GM18517 (cell line): Measurements from ENCODE around the gene MN1.

Source experiments
- ATAC-seq: cut with Tn5 transposase; IDR thresholded peaks from one replicate; pipeline ENCODE4 v1.9.1; 2021; ENCODE audit warnings: mild to moderate bottlenecking, moderate library complexity; ENCODE audit not compliant: unreplicated experiment

Gene MN1

GRCh38 chr22:27719036-27719347, 82.6 kb downstream of the MN1 start:
- ATAC-seq: no peak

DNA sequence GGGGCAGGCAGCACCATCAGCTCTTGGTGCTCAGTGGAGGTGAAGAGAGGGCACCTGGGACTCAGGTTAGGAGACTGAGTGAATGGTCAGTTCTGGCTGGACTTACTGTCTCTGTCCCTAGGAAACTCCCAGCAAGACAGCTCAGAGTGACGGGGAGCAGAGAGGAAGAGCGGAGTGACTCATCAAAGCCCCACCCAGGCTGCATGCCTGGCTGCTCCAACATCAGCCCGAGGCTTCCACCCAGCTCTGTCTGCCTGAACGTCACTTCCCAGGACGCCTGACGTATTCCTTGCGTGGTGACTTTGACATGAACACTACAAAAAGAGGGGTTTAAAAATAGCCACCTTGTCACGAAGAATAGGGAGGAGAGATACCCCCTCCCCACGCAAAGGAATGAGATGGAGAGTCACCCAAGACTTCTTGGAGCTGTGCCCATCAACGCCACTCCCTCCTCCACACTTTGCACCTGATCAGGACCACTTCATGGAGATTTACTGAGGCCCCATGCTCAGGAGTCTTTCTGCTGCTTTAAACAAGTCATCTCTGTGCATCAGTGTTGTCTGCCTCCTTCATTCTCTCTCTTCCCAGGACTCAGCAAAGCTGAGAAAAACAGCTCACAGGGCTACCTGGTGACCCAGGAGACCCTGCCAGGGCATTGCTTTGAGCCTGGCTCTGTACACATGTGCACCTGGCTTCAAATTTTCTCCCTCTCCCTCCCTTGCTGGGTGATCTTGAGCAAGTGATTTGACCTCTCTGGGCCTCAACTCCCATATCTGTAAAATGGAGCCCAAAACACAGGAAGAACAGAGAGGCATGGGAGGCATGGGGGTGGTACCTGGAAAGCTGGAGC, 83.1 kb downstream of the MN1 start:
- no peak for ATAC-seq

- ATAC-seq: no peak
Observed at GRCh38 chr22:27717094-27717493, 84.5 kb downstream of the MN1 start.

DNA sequence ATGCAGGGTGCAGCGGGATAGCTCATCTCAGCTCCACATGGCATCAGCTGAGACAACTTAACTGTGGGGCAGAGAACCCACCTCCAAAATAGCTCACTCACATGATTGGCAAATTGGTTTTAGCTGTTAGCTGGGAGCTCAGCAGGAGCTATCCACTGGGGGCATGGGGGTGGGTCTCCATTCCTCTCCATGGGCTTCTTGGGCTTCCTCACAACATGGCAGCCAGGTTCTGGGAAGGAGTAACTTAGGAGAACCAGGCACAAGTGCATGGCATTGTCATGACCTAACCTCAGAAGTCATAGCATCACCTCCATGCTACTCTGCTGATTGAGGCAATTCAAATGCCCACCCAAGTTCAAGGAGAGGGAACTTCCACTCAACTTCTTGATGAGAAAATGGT, 85.5 kb downstream of the MN1 start:
- no peak for ATAC-seq

- no peak for ATAC-seq
Observed at GRCh38 chr22:27715106-27715505, 86.5 kb downstream of the MN1 start.

DNA sequence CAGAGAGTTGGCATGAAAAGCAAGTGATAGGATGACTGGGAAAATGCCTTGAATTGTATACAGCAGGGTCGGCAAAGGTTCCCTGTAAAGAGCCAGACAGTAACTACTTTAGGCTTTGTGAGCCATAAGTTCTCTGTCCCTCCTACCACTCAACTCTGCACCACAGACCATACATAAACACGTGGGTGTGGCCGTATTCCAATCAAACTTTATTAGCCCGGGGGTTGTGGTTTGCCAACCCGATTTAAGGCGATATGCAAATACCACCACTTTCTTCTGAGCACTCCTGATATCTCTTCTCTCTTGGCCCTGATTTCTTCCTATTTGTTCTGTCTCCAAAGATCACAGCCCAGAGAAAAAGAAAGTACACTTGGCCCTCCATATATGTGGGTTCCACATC, 87.5 kb downstream of the MN1 start:
- ATAC-seq: no peak

DNA sequence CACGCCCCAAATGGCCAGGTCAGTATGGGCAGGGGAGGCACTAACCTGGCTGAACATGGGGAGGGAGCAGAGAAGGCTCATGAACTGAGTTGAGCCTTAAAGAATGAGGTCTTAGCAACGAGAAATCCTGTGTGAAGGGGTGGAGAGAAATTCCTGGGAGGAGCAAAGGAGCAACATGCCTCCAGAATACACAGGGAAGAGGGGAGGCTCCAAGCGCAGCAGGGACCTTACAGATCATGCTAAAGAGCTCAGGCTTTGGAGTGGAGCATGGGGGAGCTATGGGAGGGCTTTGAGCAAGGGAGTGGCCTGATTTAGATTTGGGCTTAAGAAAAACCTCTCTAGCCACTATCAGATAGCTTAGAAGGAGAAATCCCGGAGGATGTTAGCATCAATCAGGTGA, 88.1 kb downstream of the MN1 start:
- ATAC-seq: no peak

DNA sequence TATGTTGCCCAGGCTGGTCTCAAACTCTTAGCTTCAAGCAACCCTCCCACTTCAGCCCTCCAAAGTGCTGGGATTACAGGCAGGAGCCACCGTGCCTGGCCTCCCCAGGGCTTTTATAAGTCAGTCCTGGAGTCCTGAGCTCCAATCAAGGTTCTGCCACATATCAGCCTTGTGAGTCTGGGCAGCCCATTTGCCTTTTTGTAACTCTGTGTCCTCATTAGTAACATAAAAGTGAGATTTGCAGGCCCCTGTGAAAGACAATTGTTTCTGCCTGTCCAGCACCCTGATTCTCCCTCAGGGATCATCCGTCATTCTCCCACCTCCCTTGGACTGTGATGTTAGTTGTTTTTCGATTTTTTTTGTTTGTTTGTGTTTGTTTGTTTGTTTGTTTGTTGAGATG, 89.8 kb downstream of the MN1 start:
- no peak for ATAC-seq

DNA sequence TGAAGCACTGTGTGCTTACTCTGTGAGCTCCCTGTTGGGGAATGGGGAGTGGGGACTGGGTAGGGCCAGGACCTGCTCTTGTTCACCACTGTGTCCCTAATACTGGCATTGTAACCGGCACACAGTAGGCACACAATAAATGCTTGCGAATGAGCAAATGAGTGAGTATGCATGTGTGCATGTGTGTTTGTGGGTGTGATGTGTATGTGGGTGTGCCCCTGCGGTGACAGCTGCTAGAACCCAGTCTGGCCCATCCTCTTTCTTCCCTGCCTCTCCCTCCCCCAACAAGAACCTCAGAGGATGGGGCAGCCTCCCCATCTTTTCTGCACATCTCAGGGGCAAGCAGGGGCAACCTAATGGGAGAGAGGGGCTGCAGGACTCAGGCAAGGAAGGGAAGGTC, 90.5 kb downstream of the MN1 start:
- no peak for ATAC-seq

- ATAC-seq: no peak
Observed at GRCh38 chr22:27709919-27710675, 91.5 kb downstream of the MN1 start.

DNA sequence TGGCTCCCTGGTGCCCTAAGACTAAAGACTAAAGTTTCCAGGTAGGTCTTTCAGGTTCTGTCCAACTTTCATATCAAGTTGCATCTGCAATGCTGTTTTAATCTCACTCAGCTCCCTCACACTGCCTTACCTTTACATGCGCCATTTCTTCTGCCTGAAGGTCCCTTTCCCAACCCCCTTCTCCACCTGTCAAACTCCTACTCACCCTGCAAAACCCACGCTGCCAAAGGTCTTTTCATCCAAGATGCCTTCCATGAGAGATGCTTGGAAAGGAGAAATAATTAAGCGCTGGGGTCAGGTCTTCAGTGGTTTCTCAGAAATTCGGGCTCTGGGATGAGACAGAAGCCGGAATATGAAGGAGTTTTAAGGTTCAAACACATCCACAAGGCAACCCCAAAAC, 95.1 kb downstream of the MN1 start:
- ATAC-seq: no peak

DNA sequence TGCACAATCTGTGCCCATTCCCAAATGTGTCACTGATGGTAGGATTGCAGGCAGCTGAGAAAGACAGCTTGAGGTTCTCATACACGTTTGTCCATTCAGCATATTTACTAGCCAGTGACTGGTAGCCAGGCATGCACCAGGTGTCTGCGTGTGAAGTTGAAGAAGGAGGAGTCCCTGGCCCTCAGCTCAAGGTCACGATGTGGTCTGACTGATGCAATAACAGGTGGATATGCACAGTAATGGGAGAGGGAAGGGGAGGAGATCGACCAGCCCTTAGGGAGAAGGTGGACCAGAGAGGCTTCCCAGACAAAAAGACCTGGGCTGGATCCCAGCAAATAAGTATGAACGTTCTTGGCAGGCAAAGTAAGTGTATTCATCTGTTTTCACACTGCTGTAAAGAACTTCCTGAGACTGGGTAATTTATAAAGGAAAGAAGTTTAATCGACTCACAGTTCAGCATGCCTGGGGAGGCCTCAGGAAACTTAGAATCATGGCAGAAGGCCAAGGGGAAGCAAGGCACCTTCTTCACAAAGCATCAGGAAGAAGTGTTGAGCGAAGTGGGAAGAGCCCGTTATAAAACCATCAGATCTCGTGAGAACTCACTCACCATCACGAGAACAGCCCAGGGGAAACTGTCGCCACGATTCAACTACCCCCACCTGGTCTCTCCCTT, 96.0 kb downstream of the MN1 start:
- no peak for ATAC-seq

DNA sequence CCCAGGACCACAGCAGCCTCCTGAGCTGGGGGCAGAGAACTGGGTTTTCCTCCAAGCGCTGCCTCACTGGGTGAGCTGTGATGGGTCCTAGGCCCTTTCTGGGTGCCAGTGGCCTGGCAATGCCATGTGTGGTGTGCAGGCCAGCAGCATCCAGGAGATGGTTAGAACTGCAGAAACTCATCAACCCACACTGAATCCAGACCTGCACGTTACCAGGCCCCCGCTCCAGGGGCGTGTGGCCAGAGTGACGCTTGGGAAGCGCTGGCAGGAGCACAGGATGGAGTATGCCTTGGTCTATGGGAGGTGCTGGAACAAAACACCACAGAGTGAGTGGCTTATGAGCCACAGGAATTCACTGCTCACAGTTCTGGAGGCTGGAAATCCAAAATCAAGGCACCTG, 97.0 kb downstream of the MN1 start:
- no peak for ATAC-seq

DNA sequence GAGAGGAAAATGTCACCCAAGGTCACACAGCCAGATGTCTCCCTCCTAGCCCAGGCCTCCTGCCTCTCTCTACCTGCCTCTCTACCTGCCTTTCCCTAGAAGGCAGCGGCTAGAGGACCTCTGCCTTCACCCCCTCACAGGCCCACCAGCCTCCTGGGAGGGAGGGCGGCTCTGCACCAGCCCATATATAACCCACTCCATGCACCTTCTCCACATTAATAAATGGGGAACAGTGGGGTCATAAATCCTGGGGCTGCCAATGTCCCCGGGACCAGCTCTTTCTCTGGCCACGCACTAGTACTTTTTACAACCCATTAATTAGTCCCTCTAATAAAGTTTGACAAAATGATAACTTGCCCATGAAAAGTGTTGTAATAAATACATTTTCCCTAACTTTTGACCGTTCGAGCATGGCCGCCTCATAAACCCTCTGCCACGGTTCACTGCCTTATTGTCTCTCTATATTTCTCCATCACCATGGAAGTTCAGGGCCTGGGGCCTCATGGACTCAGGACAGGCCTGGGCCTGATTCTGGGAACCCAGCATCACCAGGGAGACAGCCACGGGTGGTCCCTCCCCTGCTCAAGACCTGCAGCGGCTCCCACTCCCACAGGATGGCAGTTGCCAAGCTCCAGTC, 102.1 kb downstream of the MN1 start:
- no peak for ATAC-seq

DNA sequence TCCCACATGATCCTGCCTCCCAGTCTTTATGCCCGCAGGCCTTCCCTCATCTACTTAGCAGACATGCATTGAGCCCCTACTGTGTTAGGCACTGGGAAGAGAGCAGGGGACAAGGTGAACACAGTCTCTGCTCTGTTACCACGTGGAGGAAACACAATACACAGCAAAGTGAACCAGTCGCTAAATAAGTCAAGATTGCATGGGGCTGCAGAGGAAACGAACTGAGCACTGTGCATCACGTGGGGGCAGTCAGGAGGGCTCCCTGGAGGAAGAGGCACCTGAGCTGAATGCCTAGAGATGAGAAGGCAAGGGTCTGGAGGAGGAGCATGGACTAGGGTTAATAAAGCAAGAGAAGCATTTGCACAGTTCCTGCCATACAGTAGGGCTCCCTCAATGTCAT, 102.7 kb downstream of the MN1 start:
- ATAC-seq: no peak
